SK-N-MC (cell line): ENCODE measurements around the gene CCDC47.

Experiments used
- EZH2 ChIP-seq: fragments of 200-600 bp; sonication (generic); IDR thresholded peaks from one replicate; pipeline ENCODE4 v1.6.1; 2017; ENCODE audit warnings: antibody characterized with exemption
- POLR2AphosphoS5 ChIP-seq: IDR thresholded peaks from 2 replicates; pipeline ENCODE4 v1.6.1; 2012; ENCODE audit warnings: mild to moderate bottlenecking, low read depth, low read length, borderline replicate concordance

DNA sequence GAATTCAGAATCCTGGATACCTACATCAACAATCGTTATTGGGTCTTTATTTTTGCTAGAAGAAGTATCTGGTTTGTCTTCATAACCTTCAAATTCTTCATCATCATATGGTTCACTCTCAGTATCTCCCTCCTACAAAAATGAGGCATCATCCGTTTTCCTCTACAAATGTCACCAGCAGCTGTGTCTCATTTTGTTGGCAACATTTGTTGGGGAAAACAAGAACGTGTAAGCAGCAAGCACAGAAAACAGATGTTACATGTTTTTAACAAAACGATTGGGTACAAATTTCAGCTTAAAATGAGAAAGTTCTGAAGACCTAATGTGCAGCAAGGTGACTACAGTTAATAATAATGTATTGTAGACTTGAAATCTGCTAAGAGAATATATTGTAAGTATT is 8.7 kb downstream of the CCDC47 start:
- TF ChIP-seq EZH2 (no peak), POLR2AphosphoS5 (no peak)
